PFSK-1 (cell line): ENCODE results near the gene TXNDC15.

Experiments used
- FOXP2 ChIP-seq: optimal IDR thresholded peaks from 2 replicates; pipeline ENCODE3; 2011; ENCODE audit warnings: borderline replicate concordance, control low read depth, inconsistent platforms; ENCODE audit not compliant: insufficient read depth; ENCODE audit errors: extremely low read length, extremely low read depth
- POLR2AphosphoS5 ChIP-seq: IDR thresholded peaks from 2 replicates; pipeline ENCODE4 v1.6.1; 2012; ENCODE audit warnings: low read depth, mild to moderate bottlenecking, control low read depth, low read length, moderate library complexity
- SIN3A ChIP-seq: IDR thresholded peaks from 2 replicates; pipeline ENCODE4 v1.6.1; 2012; ENCODE audit warnings: mild to moderate bottlenecking, low read length, moderate library complexity, borderline replicate concordance; ENCODE audit not compliant: insufficient read depth
- TAF1 ChIP-seq: IDR thresholded peaks from 2 replicates; pipeline ENCODE4 v1.6.1; 2012; ENCODE audit warnings: low read length, control low read depth, borderline replicate concordance; ENCODE audit not compliant: insufficient read depth
- TF ChIP-seq, protein P1 (sequence below), 2 experiments: IDR thresholded peaks; 2 replicates each; pipeline versions ENCODE4 v1.6.1 to v1.8.0; 2011 to 2012; ENCODE audit warnings: low read depth in 2 of 2, low read length in 2 of 2, control low read depth in 1 of 2, inconsistent platforms in 1 of 2, mild to moderate bottlenecking in 1 of 2, moderate library complexity in 1 of 2; ENCODE audit not compliant: insufficient read depth in 1 of 2

TXNDC15 gene

DNA sequence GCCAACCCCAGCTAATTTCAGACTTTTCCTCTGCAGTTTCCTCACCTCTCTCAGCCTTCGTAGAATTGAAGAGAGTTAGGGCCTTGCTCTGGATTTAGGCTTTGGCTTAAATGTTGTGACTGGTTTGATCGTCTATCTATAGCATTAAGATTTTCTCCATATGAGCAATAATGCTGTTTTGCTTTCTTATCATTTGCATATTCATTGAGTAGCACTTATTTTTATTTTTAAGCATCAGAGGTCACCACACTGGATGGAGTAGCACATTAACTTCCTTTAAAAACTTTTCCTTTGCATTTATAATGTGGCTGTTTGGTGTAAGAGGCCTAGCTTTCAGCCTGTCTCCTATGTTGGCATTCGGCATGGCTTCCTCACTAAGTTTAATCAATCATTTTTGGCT is 18.1 kb downstream of the TXNDC15 start:
- TF ChIP-seq POLR2AphosphoS5 (no peak), FOXP2 (no peak), TAF1 (no peak), SIN3A (no peak)
- TF ChIP-seq, protein P1, sequence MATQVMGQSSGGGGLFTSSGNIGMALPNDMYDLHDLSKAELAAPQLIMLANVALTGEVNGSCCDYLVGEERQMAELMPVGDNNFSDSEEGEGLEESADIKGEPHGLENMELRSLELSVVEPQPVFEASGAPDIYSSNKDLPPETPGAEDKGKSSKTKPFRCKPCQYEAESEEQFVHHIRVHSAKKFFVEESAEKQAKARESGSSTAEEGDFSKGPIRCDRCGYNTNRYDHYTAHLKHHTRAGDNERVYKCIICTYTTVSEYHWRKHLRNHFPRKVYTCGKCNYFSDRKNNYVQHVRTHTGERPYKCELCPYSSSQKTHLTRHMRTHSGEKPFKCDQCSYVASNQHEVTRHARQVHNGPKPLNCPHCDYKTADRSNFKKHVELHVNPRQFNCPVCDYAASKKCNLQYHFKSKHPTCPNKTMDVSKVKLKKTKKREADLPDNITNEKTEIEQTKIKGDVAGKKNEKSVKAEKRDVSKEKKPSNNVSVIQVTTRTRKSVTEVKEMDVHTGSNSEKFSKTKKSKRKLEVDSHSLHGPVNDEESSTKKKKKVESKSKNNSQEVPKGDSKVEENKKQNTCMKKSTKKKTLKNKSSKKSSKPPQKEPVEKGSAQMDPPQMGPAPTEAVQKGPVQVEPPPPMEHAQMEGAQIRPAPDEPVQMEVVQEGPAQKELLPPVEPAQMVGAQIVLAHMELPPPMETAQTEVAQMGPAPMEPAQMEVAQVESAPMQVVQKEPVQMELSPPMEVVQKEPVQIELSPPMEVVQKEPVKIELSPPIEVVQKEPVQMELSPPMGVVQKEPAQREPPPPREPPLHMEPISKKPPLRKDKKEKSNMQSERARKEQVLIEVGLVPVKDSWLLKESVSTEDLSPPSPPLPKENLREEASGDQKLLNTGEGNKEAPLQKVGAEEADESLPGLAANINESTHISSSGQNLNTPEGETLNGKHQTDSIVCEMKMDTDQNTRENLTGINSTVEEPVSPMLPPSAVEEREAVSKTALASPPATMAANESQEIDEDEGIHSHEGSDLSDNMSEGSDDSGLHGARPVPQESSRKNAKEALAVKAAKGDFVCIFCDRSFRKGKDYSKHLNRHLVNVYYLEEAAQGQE (IDR thresholded peaks at IDR 0.05; ENCODE audit: insufficient read depth in 1 of 2, low read depth in 2 of 2, low read length in 2 of 2): no peak

DNA sequence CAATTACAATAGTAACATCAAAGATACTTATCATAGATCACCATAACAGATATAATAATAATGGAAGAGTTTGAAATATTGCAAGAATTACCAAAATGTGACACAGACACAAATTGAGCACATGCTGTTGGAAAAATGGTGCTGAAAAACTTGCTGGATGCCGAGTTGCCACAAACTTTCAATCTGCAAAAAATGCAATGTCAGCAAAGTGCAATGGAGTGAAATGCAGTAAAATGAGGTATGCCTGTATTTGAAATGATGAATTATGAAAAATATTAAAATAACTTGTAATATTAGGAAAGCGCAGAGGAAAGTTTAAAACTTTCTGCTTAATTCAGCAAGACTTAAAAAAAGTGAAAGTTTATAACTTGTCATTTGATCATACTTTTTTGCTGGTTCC is 18.8 kb downstream of the TXNDC15 start:
- no peak for TF ChIP-seq SIN3A
- no peak for TF ChIP-seq FOXP2
- TF ChIP-seq POLR2AphosphoS5: no peak
- TF ChIP-seq, protein P1 (IDR thresholded peaks at IDR 0.05; ENCODE audit: insufficient read depth in 1 of 2, low read depth in 2 of 2, low read length in 2 of 2): no peak

DNA sequence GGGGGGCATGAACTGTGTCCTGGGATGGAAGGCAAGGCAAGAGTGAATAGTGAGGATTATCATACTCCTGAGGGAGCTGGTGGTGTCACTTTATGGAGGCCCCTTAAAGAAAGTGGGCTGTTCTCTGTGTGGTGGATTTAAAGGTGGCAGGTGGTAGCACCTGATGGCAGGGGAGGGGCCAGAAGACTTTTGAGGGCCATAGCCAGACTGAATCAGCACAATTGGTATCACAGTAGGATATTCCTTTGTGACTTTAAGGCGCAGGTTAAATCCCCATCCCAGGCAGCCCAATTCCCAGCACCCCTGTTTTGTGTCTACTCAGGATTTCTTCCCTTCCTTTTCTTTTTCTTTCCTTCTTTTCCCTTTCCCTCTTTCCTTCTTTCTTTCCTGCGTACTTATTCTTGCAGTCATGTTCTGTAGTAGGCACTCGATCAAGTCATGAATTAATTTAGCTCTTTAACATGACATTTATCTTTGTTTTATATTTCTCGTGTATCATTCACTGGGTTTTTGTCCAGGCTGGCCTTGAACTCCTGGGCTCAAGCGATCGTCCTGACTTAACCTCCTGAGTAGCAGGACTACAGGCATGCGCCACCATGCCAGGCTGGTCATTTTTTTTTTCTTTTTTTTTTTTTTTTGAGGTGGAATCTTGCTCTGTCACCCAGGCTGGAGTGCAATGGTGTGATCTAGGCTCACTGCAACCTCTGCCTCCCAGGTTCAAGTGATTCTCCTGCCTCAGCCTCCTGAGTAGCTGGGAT is 19.8 kb downstream of the TXNDC15 start:
- TF ChIP-seq TAF1 (no peak), SIN3A (no peak), FOXP2 (no peak), POLR2AphosphoS5 (no peak)
- TF ChIP-seq, protein P1 (IDR thresholded peaks at IDR 0.05; ENCODE audit: insufficient read depth in 1 of 2, low read depth in 2 of 2, low read length in 2 of 2): no peak

DNA sequence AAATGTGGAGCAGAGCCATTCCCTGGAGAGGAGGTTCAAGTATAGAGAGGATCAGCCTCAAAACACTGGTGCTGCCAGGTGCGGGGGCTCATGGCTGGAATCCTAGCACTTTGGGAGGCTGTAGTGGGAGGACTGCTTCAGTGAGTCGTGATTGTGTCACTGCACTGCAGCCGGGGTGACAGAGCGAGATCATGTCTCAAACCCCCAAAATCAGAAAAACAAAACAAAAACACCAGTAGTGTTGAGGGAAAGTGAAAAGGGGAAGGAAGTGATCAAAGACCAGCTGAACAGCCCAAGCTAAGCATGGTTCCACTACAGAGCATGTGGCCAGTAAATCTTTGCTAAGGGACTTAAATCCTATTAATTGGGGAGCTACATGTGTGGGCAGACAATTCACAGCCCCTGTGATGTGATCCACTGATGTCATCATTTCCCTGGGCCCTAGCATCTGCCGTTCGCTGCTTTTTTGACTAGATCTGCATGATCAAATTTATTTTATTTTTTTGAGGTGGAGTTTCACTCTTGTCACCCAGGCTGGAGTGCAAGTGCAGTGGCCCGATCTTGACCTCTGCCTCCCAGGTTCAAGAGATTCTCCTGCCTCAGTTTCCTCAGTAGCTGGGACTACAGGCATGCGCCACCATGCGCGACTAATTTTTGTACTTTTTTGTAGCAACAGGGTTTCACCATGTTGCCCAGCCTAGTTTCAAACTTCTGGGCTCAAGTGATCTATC is 28.1 kb downstream of the TXNDC15 start:
- TF ChIP-seq, protein P1 (IDR thresholded peaks at IDR 0.05; ENCODE audit: insufficient read depth in 1 of 2, low read depth in 2 of 2, low read length in 2 of 2): no peak
- TF ChIP-seq POLR2AphosphoS5: no peak
- no peak for TF ChIP-seq SIN3A
- TF ChIP-seq TAF1: no peak
- no peak for TF ChIP-seq FOXP2
